ENCODE results near the gene NUDT16L1.
"Not testable (repeated sequence)": the region's sequence is repeated elsewhere in the genome, so short reads cannot be mapped to it uniquely, and the experiment has no call there.

The NUDT16L1 gene

DNA sequence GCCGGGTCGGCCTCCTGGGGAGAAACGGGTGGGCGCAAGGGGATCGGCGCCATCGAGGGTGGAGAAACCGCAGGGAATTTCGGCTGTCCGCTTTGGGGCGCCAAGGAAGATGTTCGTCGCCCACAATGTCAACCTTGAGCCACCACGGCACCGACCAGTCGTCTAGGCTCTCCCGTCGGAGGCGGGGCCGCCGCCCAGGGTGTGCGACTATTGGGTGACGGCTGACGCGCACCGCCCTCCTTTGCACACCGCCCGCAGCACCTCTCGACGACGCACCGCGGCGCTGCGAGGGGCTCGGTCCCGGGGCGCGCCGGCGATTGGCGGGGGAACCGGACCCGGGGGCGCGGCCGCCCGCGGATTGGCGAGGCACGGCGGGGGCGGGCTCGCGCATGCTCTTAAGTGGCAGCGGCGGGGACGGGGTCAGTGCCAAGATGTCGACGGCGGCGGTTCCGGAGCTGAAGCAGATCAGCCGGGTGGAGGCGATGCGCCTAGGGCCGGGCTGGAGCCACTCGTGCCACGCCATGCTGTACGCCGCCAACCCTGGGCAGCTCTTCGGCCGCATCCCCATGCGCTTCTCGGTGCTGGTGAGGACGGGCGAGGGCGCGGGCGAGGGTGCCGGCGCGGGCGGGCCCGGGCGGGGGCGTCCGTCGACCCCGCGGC, at the start of gene NUDT16L1:
TSS of gene NUDT16L1 (plus strand) at position 267 of the 660 bp plus-strand sequence. CDS start at position 432, 165 bp downstream.
- Mint-ChIP-seq H3K9me3 (no peaks in the 10 kb centered on the region), H3K36me3 (peaks cover 52% of the 10 kb centered on the region), H3K4me3 (peak within 1 kb of the TSS; percentile 73), H3K27ac (peak within 1 kb of the TSS; percentile 83), H3K4me1 (peaks cover 14% of the 10 kb centered on the region)
- ATAC-seq, result peak; percentile 97
- DNase-seq (ENCODE audit: low spot score in 2 of 2), result peak; percentile 97 to 98

DNA sequence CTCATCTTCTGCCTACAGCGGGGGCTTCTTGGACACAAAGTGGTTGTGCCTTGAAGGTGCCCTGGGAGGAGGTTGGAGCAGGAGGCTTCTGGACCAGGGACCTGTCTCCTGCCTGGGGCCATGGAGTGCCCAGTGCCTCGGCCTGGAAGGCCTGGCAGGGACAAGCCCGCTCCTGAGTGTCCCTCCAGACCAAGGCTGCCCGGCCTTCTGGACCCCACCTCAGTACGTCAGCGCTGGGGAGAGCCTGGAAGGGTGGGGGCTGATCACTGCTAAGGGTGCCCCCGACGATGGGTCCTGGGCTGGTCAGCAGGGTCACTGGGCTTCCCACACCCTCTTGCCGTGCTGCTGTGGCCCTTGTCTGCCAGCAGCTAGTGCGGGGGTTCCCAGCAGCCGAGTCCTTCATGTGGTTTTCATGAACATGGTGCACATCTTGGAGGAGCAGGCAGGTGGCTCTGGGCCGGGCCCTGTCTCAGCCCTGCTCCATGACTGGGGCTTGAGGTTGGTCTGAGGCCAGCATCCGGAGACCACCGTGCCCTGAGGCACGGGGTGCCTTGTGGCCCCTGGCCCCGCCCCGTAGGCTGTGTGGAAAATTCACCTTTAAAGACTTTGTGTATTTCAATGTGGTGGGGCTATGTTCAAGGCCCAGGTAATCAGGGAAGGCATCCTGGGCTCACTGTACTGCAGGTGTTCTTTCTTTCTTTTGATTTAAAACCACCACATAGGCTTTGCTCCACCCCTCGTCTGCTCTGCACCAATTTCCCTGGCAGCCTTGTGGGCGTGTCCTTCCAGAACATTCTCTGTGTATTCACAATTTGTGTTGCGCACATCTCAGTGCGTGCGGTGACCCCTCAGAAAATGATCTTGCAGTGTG, 46.4 kb upstream of the NUDT16L1 start:
- no peak for DNase-seq (ENCODE audit: low spot score in 2 of 2)
- peak; percentile 27 for ATAC-seq
- H3K27ac Mint-ChIP-seq, result no peak overlapping the region
- peaks cover 62% of the 10 kb centered on the region for H3K36me3 Mint-ChIP-seq
- H3K4me3 Mint-ChIP-seq, result no peak overlapping the region
- H3K4me1 Mint-ChIP-seq, result peaks cover 25% of the 10 kb centered on the region
- no peaks in the 10 kb centered on the region for H3K9me3 Mint-ChIP-seq

GRCh38 chr16:4647644-4647980, 45.8 kb upstream of the NUDT16L1 start:
- Mint-ChIP-seq H3K9me3 (no peaks in the 10 kb centered on the region), H3K4me3 (no peak overlapping the region), H3K27ac (no peak overlapping the region), H3K4me1 (peaks cover 25% of the 10 kb centered on the region), H3K36me3 (peaks cover 68% of the 10 kb centered on the region)
- no peak for DNase-seq (ENCODE audit: low spot score in 2 of 2)
- peak; percentile 19 for ATAC-seq

GRCh38 chr16:4648917-4649316, 44.4 kb upstream of the NUDT16L1 start:
- no peaks in the 10 kb centered on the region for H3K9me3 Mint-ChIP-seq
- H3K27ac Mint-ChIP-seq, result peak overlapping the region; percentile 83
- ATAC-seq (peak; percentile 31), DNase-seq (ENCODE audit: low spot score in 2 of 2) (no peak)
- peaks cover 69% of the 10 kb centered on the region for H3K36me3 Mint-ChIP-seq
- no peak overlapping the region for H3K4me3 Mint-ChIP-seq
- peaks cover 25% of the 10 kb centered on the region for H3K4me1 Mint-ChIP-seq

DNA sequence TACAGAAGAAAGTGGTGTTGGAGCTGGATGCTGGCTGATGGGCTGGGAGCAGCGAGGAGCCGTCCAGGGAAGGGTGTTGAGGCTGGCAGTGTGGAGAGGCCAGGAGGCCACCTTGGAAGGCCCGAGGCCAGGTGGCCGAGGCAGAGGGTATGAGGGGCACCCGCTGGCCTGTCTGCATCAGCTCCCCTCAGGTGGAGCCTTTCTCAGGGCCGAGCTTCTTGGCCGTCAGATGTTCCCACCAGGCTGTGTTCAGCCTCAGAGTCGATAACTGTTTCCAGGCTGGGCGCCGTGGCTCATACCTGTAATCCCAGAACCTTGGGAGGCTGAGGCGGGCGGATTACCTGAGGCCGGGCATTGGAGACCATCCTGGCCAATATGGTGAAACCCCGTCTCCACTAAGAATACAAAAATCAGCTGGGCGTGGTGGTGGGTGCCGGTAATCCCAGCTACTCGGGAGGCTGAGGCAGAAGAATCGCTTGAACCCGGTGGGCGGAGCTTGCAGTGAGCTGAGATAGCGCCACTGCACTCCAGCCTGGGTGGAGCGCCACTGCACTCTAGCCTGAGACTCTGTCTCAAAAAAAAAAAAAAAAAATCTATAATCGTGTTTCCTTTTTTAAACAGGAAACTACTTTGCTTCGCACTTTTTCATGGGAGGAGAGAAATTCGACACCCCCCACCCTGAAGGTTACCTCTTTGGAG, 43.5 kb upstream of the NUDT16L1 start:
- ATAC-seq, result peak; percentile 17
- peaks cover 72% of the 10 kb centered on the region for H3K36me3 Mint-ChIP-seq
- no peak for DNase-seq (ENCODE audit: low spot score in 2 of 2)
- H3K4me1 Mint-ChIP-seq, result peaks cover 25% of the 10 kb centered on the region
- no peak overlapping the region for H3K4me3 Mint-ChIP-seq
- H3K27ac Mint-ChIP-seq, result peak overlapping the region; percentile 83
- no peaks in the 10 kb centered on the region for H3K9me3 Mint-ChIP-seq

DNA sequence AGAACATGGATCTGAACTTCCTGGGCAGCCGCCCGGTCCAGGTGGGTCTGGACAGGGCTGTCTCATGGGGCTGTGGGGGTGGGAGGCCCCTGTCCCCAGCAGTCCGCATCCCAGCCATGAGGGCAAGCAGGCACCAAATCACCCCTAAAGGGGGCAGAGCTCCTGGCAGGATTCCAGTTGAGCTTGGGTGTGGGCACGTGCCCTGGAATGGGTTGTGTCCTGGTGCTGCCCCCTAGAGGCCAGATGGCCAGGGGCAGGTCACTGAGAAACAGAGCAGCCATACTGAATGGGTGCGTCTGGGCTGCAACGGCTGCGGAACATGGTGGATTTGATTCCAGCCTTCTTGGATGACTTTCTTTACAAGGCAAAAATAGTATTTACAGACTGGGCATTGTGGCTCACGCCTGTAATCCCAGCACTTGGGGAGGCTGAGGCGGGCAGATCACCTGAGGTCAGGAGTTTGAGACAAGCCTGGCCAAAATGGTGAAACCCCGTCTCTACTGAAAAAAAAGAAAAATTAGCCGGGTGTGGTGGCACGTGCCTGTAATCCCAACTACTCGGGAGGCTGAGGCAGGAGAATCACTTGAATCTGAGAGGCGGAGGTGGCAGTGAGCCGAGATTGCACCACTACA, 42.8 kb upstream of the NUDT16L1 start:
- Mint-ChIP-seq H3K4me1 (peaks cover 19% of the 10 kb centered on the region), H3K36me3 (peaks cover 74% of the 10 kb centered on the region), H3K27ac (peak overlapping the region; percentile 83)
- not testable (repeated sequence) for H3K4me3 Mint-ChIP-seq, H3K9me3 Mint-ChIP-seq
- ATAC-seq (peak; percentile 73), DNase-seq (ENCODE audit: low spot score in 2 of 2) (peak; percentile 68 to 87)

DNA sequence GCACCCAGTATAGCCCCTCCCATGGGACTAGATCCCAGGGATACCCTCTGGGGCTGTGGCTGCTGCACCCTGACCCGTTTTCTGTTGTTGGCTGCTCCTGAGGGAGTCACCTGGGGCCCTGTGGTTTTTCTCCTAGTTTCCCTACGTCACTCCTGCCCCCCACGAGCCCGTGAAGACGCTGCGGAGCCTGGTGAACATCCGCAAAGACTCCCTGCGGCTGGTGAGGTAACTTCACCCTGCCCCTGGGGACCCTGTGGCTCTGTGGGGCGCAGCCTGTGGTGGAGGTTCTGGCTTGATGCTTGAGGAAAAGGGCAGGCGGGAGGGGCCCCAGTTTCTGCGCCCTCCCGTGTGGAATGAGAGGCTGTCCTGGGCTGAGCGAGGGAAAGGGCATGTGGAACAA, 41.5 kb upstream of the NUDT16L1 start:
- DNase-seq (ENCODE audit: low spot score in 2 of 2) (no peak), ATAC-seq (no peak)
- H3K9me3 Mint-ChIP-seq, result no peaks in the 10 kb centered on the region
- no peak overlapping the region for H3K27ac Mint-ChIP-seq
- no peak overlapping the region for H3K4me3 Mint-ChIP-seq
- H3K36me3 Mint-ChIP-seq, result peaks cover 84% of the 10 kb centered on the region
- peaks cover 17% of the 10 kb centered on the region for H3K4me1 Mint-ChIP-seq

- no peak for DNase-seq (ENCODE audit: low spot score in 2 of 2)
- Mint-ChIP-seq H3K27ac (peak overlapping the region; percentile 29), H3K9me3 (no peaks in the 10 kb centered on the region), H3K36me3 (peaks cover 88% of the 10 kb centered on the region), H3K4me3 (no peak overlapping the region), H3K4me1 (peaks cover 17% of the 10 kb centered on the region)
- ATAC-seq, result no peak
Measured at GRCh38 chr16:4652561-4652960, 40.8 kb upstream of the NUDT16L1 start.

DNA sequence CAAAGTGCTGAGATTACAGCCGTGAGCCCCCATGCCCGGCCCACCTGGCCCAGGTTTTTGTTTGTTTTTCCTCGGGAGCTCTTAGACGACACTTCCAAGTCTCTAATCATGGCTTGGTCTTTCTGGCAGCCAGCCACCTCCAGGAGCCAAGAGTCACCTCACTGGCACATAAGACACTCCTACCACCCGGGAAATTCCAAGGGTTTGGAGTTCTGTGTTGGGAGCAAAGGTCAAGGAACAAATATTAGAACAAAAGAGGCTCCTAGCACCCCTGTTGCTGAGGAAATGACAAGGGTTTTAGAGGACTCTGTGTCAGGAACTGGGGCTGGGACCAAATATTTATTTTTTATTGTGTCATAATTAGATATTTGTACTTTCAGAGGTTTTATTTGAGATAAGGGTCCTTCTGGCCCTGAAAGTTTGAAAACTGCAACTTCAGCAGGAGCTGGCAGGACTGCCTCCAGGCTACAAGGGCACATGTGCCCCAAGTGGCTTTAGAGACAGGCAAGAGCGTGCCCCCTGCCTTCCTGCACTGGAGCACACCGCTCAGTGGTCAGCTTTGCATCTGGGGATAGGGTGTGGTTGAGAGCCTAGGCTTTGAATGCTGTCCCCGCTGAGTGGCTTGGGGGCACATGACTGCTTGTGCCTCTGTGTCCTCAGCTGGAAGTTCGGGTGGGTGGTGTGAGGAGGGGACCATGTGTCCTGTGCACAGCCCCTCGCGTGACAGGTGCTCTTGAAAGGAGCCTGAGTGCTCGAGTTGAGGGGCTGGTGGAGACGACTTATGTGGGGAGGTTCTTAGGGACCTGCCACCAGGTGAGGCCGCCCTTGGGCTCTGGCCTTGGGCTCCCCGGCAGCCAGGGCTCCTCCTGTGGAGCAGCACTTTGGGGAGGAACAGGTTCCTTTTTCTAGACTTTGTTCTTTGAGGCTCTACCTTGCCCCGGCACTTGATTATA, 39.1 kb upstream of the NUDT16L1 start:
- H3K27ac Mint-ChIP-seq, result no peak overlapping the region
- ATAC-seq (no peak), DNase-seq (ENCODE audit: low spot score in 2 of 2) (no peak)
- H3K4me1 Mint-ChIP-seq, result peaks cover 16% of the 10 kb centered on the region
- H3K36me3 Mint-ChIP-seq, result peaks cover 91% of the 10 kb centered on the region
- no peaks in the 10 kb centered on the region for H3K9me3 Mint-ChIP-seq
- H3K4me3 Mint-ChIP-seq, result no peak overlapping the region

DNA sequence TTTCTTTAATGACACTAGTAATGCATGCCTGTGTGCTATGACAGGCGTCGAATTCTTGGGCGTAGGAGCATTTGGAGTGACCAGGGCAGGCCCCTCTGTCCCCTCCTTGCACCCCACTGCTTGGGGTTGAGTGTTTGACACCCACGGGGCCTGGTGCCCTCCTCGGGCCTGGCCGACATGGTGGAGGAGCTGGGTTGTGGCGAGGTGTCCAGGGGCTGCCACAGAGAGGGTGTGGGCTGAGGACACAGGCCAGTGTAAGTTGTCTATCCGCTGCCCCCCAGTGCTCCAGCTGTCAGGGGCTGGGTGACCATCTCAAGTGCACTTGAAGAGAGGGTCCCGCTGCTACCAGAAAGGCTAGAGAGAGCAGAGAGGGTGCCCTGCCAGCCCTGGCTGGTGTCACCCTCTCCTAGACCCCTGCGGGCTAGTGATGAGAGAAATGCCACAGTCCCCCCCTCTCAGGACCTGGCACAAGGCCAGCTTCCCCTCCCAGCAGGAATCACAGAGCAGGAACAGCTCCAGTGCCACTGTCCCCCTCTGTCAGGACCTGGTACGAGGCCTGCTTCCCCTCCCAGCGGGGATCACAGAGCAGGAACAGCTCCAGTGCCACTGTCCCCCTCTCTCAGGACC, 38.3 kb upstream of the NUDT16L1 start:
- peaks cover 19% of the 10 kb centered on the region for H3K4me1 Mint-ChIP-seq

GRCh38 chr16:4655801-4656200, 37.6 kb upstream of the NUDT16L1 start:
- no peak overlapping the region for H3K4me3 Mint-ChIP-seq
- H3K4me1 Mint-ChIP-seq, result peaks cover 27% of the 10 kb centered on the region
- peaks cover 92% of the 10 kb centered on the region for H3K36me3 Mint-ChIP-seq
- no peak for ATAC-seq
- no peak for DNase-seq (ENCODE audit: low spot score in 2 of 2)
- no peak overlapping the region for H3K27ac Mint-ChIP-seq
- H3K9me3 Mint-ChIP-seq, result no peaks in the 10 kb centered on the region

More for the DNA sequence above, 38.3 kb upstream of the NUDT16L1 start:
- Mint-ChIP-seq H3K27ac (no peak overlapping the region), H3K36me3 (peaks cover 92% of the 10 kb centered on the region), H3K4me3 (no peak overlapping the region), H3K9me3 (no peaks in the 10 kb centered on the region)
- DNase-seq (ENCODE audit: low spot score in 2 of 2), result no peak
- ATAC-seq, result no peak

DNA sequence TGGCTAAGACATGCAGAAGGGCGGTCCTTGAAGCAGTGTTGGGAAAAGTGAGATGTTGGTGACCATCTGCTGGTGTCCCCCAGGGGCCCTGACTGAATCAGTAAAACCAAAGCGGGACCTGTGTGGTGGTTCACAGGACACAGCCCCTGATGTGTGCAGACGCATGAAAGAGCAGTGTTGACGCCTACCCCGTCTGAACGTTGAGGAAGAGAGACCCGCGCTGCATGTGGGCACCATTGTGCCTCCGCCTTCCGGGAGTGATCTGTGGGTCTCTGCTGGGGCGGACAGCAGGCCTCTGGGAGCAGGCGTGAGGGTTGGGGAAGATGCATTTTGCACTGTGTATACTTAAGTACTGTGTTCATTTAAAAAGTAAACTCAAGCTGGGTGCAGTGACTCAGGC, 37.1 kb upstream of the NUDT16L1 start:
- no peak for DNase-seq (ENCODE audit: low spot score in 2 of 2)
- Mint-ChIP-seq H3K9me3 (no peaks in the 10 kb centered on the region), H3K36me3 (peaks cover 92% of the 10 kb centered on the region), H3K27ac (no peak overlapping the region), H3K4me3 (no peak overlapping the region), H3K4me1 (peaks cover 26% of the 10 kb centered on the region)
- no peak for ATAC-seq

DNA sequence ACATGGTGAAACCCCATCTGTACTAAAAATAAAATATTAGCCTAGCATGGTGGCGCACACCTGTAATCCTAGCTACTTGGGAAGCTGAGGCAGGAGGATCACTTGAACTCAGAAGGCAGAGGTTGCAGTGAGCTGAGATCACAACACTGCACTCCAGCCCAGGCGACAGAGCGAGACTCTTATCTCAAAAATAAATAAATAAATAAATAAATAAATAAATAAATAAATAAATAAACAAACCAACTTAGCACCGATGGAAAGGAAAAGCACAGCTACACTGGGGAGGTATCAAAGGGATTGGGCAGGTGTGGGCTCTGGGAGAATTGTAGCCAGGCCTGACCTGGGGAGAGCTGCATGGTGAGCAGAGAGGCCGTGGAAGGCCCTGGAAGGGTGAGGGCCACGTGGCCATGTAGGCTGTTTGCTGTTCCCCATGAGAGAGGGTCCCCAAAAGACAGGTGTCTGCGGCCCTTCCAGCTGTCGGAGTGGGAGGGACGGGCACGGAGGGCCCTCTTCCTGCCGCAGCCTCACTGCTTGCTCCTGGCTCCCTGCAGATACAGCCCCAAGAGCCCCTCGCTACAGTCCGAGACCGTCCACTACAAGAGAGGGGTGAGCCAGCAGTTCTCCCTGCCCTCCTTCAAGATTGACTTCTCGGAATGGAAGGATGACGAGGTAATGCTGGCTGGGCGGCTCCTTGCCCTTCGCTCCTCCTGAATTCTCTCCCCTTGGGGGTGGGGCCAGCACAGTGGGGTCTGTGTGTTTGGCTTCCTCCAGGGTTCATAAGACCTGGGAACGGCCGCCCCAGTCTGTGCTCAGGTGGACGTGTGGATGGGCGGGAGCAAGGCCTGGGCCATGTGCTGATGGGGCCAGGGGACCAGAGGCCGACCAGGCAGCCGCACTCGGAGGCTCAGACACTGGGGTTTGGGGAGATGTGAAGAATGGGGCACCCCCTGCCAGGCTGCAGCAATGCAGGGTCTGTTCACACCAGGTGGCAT, 36.4 kb upstream of the NUDT16L1 start:
- H3K9me3 Mint-ChIP-seq, result no peaks in the 10 kb centered on the region

More for the DNA sequence above, 36.4 kb upstream of the NUDT16L1 start:
- no peak overlapping the region for H3K27ac Mint-ChIP-seq
- no peak overlapping the region for H3K4me3 Mint-ChIP-seq
- no peak for DNase-seq (ENCODE audit: low spot score in 2 of 2)
- H3K36me3 Mint-ChIP-seq, result peaks cover 84% of the 10 kb centered on the region
- ATAC-seq, result no peak
- peaks cover 25% of the 10 kb centered on the region for H3K4me1 Mint-ChIP-seq
